Muscle layer of duodenum (tissue), 2 donors: ENCODE measurements around the gene ANAPC7.
A peak's percentile ranks its signal among the peaks of the same experiment; 100 is the strongest.
"Not testable (repeated sequence)": the region's sequence is repeated elsewhere in the genome, so short reads cannot be mapped to it uniquely, and the experiment has no call there.

ENCODE experiments used
- H3K27ac ChIP-seq: one replicate; pipeline ENCODE4 v1.7.0; 2013; ENCODE audit warnings: mild to moderate bottlenecking, low read length
- H3K27me3 ChIP-seq: one replicate; pipeline ENCODE4 v1.7.0; 2013; ENCODE audit warnings: low read depth, mild to moderate bottlenecking, control low read depth, low read length
- H3K36me3 ChIP-seq, 2 donors: one replicate each; pipeline ENCODE4 v1.7.0; 2013; ENCODE audit warnings: low read length in 2 of 2, control low read depth in 1 of 2, mild to moderate bottlenecking in 1 of 2; ENCODE audit not compliant: insufficient read depth in 2 of 2, control insufficient read depth in 1 of 2
- H3K4me1 ChIP-seq, 2 donors: one replicate each; pipeline ENCODE4 v1.7.0; 2013; ENCODE audit warnings: low read length in 2 of 2, mild to moderate bottlenecking in 2 of 2, control low read depth in 1 of 2, moderate library complexity in 1 of 2; ENCODE audit not compliant: insufficient read depth in 2 of 2, control insufficient read depth in 1 of 2
- H3K4me3 ChIP-seq, 2 donors: one replicate each; pipeline ENCODE4 v1.7.0; 2013; ENCODE audit warnings: low read length in 2 of 2, low read depth in 1 of 2, mild to moderate bottlenecking in 1 of 2
- H3K9me3 ChIP-seq, 2 donors: one replicate each; pipeline ENCODE4 v1.7.0; 2013; ENCODE audit warnings: low read length in 2 of 2, control low read depth in 1 of 2, mild to moderate bottlenecking in 1 of 2; ENCODE audit not compliant: control insufficient read depth in 1 of 2
- donor health status: healthy.

Gene ANAPC7

GRCh38 chr12:110373025-110373424, 30.5 kb downstream of the ANAPC7 start:
- no peaks in the 10 kb centered on the region for H3K9me3 ChIP-seq
- H3K4me1 ChIP-seq, result peaks cover 0 to 40% of the 10 kb centered on the region in 2 donors
- no peaks in the 10 kb centered on the region for H3K27me3 ChIP-seq
- peaks cover 39 to 44% of the 10 kb centered on the region in 2 donors for H3K36me3 ChIP-seq
- peak overlapping the region; percentile 54 for H3K27ac ChIP-seq
- H3K4me3 ChIP-seq, result no peak overlapping the region

GRCh38 chr12:110372056-110372425, 31.5 kb downstream of the ANAPC7 start:
- H3K27me3 ChIP-seq, result no peaks in the 10 kb centered on the region
- no peaks in the 10 kb centered on the region for H3K9me3 ChIP-seq
- H3K27ac ChIP-seq, result no peak overlapping the region
- peaks cover 0 to 46% of the 10 kb centered on the region in 2 donors for H3K4me1 ChIP-seq
- peaks cover 32 to 36% of the 10 kb centered on the region in 2 donors for H3K36me3 ChIP-seq
- H3K4me3 ChIP-seq, result no peak overlapping the region

- H3K27ac ChIP-seq, result no peak overlapping the region
- no peak overlapping the region for H3K4me3 ChIP-seq
- H3K9me3 ChIP-seq, result no peaks in the 10 kb centered on the region
- H3K4me1 ChIP-seq, result peaks cover 0 to 51% of the 10 kb centered on the region in 2 donors
- H3K27me3 ChIP-seq, result no peaks in the 10 kb centered on the region
- peaks cover 32 to 35% of the 10 kb centered on the region in 2 donors for H3K36me3 ChIP-seq
These were observed 32.0 kb downstream of the ANAPC7 start for GRCh38 chr12:110371408-110372055.

- H3K9me3 ChIP-seq, result no peaks in the 10 kb centered on the region
- peaks cover 26 to 35% of the 10 kb centered on the region in 2 donors for H3K36me3 ChIP-seq
- no peak overlapping the region for H3K4me3 ChIP-seq
- H3K4me1 ChIP-seq, result peaks cover 0 to 53% of the 10 kb centered on the region in 2 donors
- H3K27me3 ChIP-seq, result no peaks in the 10 kb centered on the region
- no peak overlapping the region for H3K27ac ChIP-seq
These were observed 32.7 kb downstream of the ANAPC7 start for GRCh38 chr12:110370732-110371231.

GRCh38 chr12:110369992-110370391, 33.5 kb downstream of the ANAPC7 start:
- H3K4me3 ChIP-seq, result no peak overlapping the region
- H3K36me3 ChIP-seq, result peaks cover 18 to 29% of the 10 kb centered on the region in 2 donors
- peaks cover 0 to 53% of the 10 kb centered on the region in 2 donors for H3K4me1 ChIP-seq

GRCh38 chr12:110367181-110367864, 36.2 kb downstream of the ANAPC7 start:
- peak overlapping the region in 1 of 2 donors; percentile 8 for H3K4me3 ChIP-seq

More at GRCh38 chr12:110369992-110370391, 33.5 kb downstream of the ANAPC7 start:
- Histone ChIP-seq H3K27me3 (no peaks in the 10 kb centered on the region), H3K9me3 (no peaks in the 10 kb centered on the region), H3K27ac (no peak overlapping the region)

GRCh38 chr12:110366321-110367142, 37.0 kb downstream of the ANAPC7 start:
- Histone ChIP-seq H3K27me3 (no peaks in the 10 kb centered on the region), H3K36me3 (peaks cover 0 to 11% of the 10 kb centered on the region in 2 donors), H3K4me1 (peaks cover 0 to 24% of the 10 kb centered on the region in 2 donors), H3K4me3 (peak overlapping the region in 1 of 2 donors; percentile 8), H3K27ac (no peak overlapping the region), H3K9me3 (no peaks in the 10 kb centered on the region)

More at GRCh38 chr12:110367181-110367864, 36.2 kb downstream of the ANAPC7 start:
- no peaks in the 10 kb centered on the region for H3K9me3 ChIP-seq
- no peak overlapping the region for H3K27ac ChIP-seq
- peaks cover 0 to 16% of the 10 kb centered on the region in 2 donors for H3K36me3 ChIP-seq
- no peaks in the 10 kb centered on the region for H3K27me3 ChIP-seq
- H3K4me1 ChIP-seq, result peaks cover 0 to 31% of the 10 kb centered on the region in 2 donors

GRCh38 chr12:110365489-110366320, 37.8 kb downstream of the ANAPC7 start:
- H3K27ac ChIP-seq, result no peak overlapping the region
- no peak overlapping the region for H3K4me3 ChIP-seq
- H3K9me3 ChIP-seq, result no peaks in the 10 kb centered on the region
- peaks cover 0 to 15% of the 10 kb centered on the region in 2 donors for H3K4me1 ChIP-seq
- no peaks in the 10 kb centered on the region for H3K27me3 ChIP-seq
- peaks cover 0 to 4% of the 10 kb centered on the region in 2 donors for H3K36me3 ChIP-seq

GRCh38 chr12:110361216-110361615, 42.3 kb downstream of the ANAPC7 start:
- H3K27ac ChIP-seq, result no peak overlapping the region
- H3K27me3 ChIP-seq, result no peaks in the 10 kb centered on the region
- H3K4me3 ChIP-seq, result no peak overlapping the region
- H3K9me3 ChIP-seq, result no peaks in the 10 kb centered on the region
- H3K4me1 ChIP-seq, result no peaks in the 10 kb centered on the region
- no peaks in the 10 kb centered on the region for H3K36me3 ChIP-seq

- not testable (repeated sequence) for H3K4me1 ChIP-seq, H3K27me3 ChIP-seq, H3K27ac ChIP-seq, H3K36me3 ChIP-seq, H3K9me3 ChIP-seq, H3K4me3 ChIP-seq
These were observed 45.0 kb downstream of the ANAPC7 start for GRCh38 chr12:110358384-110359097.
